K562 (cell line): ENCODE measurements around the gene IQCN. TPM values are rescaled to one million over a fixed set of nuclear protein-coding genes. Genes with fewer than 3 reads are reported as not detected.

Experiments
- ATAC-seq: fragments of 200-7000 bp; cut with Tn5 transposase; 3 replicates; pipeline ENCODE4 v1.9.1; 2020; ENCODE audit warnings: moderate library complexity
- BruUV-seq: library from RNA; stranded (reverse); fragments of 400-500 nt; replicated peaks from 2 replicates; lab custom pipeline; 2021; lab: Mats Ljungman, UMichigan
- CTCF ChIA-PET: fragments of 300-600 bp; formaldehyde crosslinking; extraction: SDS; loops from one replicate; lab custom pipeline; 2021; ENCODE audit warnings: low intra/inter-chr PET ratio; lab: Yijun Ruan, JAX
- POLR2A ChIA-PET: fragments of 300-600, 350-650 bp; sonication (Branson Sonifier 250); formaldehyde crosslinking; extraction: SDS; loops from one replicate; lab custom pipeline; 2021; ENCODE audit warnings: antibody characterized with exemption, inconsistent platforms; lab: Yijun Ruan, JAX
- DNase-seq, 4 experiments: peaks; one replicate each; pipeline versions ENCODE4 v3.0.0 to v3.0.0-alpha.2; 2011 to 2018; ENCODE audit warnings: low spot score in 3 of 4, mixed read lengths in 3 of 4; ENCODE audit errors: extremely low read depth in 1 of 4
- FAIRE-seq: peaks from 2 replicates; lab custom pipeline; 2011; peaks lifted over from hg19 to GRCh38; lab: Jason Lieb, UNC
- H2AFZ ChIP-seq: 2 replicates; pipeline ENCODE4 v1.6.0; 2011; ENCODE audit warnings: low read depth, low read length, control low read depth, inconsistent platforms
- H3K27ac ChIP-seq: fragments of 200-600 bp; 3 replicates; pipeline ENCODE4 v1.8.0; 2011; ENCODE audit warnings: low read depth, mild to moderate bottlenecking, control low read depth, inconsistent platforms, low read length, moderate library complexity, mixed read lengths; ENCODE audit errors: extremely low read depth
- H3K27me3 ChIP-seq, 2 experiments: fragments of 300-600 bp in 1 of 2; 2 replicates in 1 of 2; 3 replicates in 1 of 2; pipeline versions ENCODE4 v1.6.0 to v1.8.0; 2011; ENCODE audit warnings: inconsistent platforms in 2 of 2, low read length in 2 of 2, mild to moderate bottlenecking in 1 of 2, mixed read lengths in 1 of 2, moderate library complexity in 1 of 2; ENCODE audit not compliant: control insufficient read depth in 2 of 2, insufficient read depth in 2 of 2
- H3K36me3 ChIP-seq: fragments of 300-600 bp; 3 replicates; pipeline ENCODE4 v1.8.0; 2011; ENCODE audit warnings: mild to moderate bottlenecking, low read length, inconsistent platforms; ENCODE audit not compliant: control insufficient read depth, insufficient read depth
- H3K4me1 ChIP-seq, 2 experiments: fragments of 200-600 bp in 1 of 2; replicated peaks in 1 of 2; 2 replicates in 1 of 2; 3 replicates in 1 of 2; pipeline versions ENCODE4 v1.5.1 to v1.8.0; 2011; ENCODE audit warnings: inconsistent platforms in 2 of 2, low read length in 2 of 2, mild to moderate bottlenecking in 1 of 2, mixed read lengths in 1 of 2, moderate library complexity in 1 of 2; ENCODE audit not compliant: control insufficient read depth in 2 of 2, insufficient read depth in 2 of 2
- H3K4me2 ChIP-seq: 2 replicates; pipeline ENCODE4 v1.6.1; 2011; ENCODE audit warnings: low read length, control low read depth, inconsistent platforms, mixed read lengths; ENCODE audit not compliant: insufficient read depth
- H3K4me3 ChIP-seq: fragments of 200-600 bp; sonication (generic), shearing (Covaris generic); 2 replicates; pipeline ENCODE4 v1.5.1; 2016; ENCODE audit warnings: control low read depth, inconsistent platforms
- H3K79me2 ChIP-seq: fragments of 200-600 bp; 3 replicates; pipeline ENCODE4 v1.8.0; 2011; ENCODE audit warnings: low read length, inconsistent platforms; ENCODE audit not compliant: control insufficient read depth, insufficient read depth
- H3K9ac ChIP-seq, 2 experiments: 2 replicates each; pipeline versions ENCODE4 v1.6.0 to v1.6.1; 2011; ENCODE audit warnings: low read depth in 2 of 2, low read length in 2 of 2, control low read depth in 1 of 2, inconsistent platforms in 1 of 2, mild to moderate bottlenecking in 1 of 2, mixed read lengths in 1 of 2; ENCODE audit not compliant: insufficient read depth in 1 of 2
- H3K9me1 ChIP-seq: one replicate; pipeline ENCODE4 v1.6.0; 2011; ENCODE audit warnings: inconsistent platforms, mild to moderate bottlenecking, low read length, moderate library complexity; ENCODE audit not compliant: control insufficient read depth, insufficient read depth
- H3K9me3 ChIP-seq: replicated peaks from 2 replicates; pipeline ENCODE4 v1.5.1; 2011; ENCODE audit warnings: low read depth, low read length, inconsistent platforms; ENCODE audit not compliant: control insufficient read depth, insufficient read depth
- H4K20me1 ChIP-seq: replicated peaks from 2 replicates; pipeline ENCODE4 v1.6.1; 2011; ENCODE audit warnings: low read length, inconsistent platforms, mixed read lengths; ENCODE audit not compliant: control insufficient read depth, insufficient read depth
- BRD9 ChIP-seq: fragments of 450-650 bp; IDR thresholded peaks from 2 replicates; pipeline ENCODE4 v1.6.1; 2018; ENCODE audit warnings: low read depth; ENCODE audit not compliant: partially characterized antibody
- CHCHD3 ChIP-seq: fragments of 250-450 bp; sonication (Bioruptor Pico); IDR thresholded peaks from 2 replicates; pipeline ENCODE4 v2.1.2; 2022; ENCODE audit warnings: mild to moderate bottlenecking
- CHD4 ChIP-seq: fragments of 200-600 bp; sonication (generic); IDR thresholded peaks from 3 replicates; pipeline ENCODE4 v1.6.1; 2012; ENCODE audit warnings: low read depth, mild to moderate bottlenecking, mixed read lengths, low read length, inconsistent platforms; ENCODE audit not compliant: insufficient read depth, insufficient replicate concordance, poor library complexity, severe bottlenecking
- ESRRA ChIP-seq: fragments of 450-650 bp; IDR thresholded peaks from 2 replicates; pipeline ENCODE4 v1.6.1; 2014; ENCODE audit warnings: low read depth, mild to moderate bottlenecking, moderate library complexity, borderline replicate concordance
- NFRKB ChIP-seq: fragments of 450-650 bp; IDR thresholded peaks from 2 replicates; pipeline ENCODE4 v1.6.1; 2016; ENCODE audit warnings: low read depth
- XRCC4 ChIP-seq: IDR thresholded peaks from one replicate; pipeline ENCODE4 v1.6.1; 2011; ENCODE audit not compliant: insufficient read depth, insufficient read length; ENCODE audit errors: extremely low read depth
- ZNF121 ChIP-seq: sonication (generic); formaldehyde crosslinking; conservative IDR thresholded peaks from 2 replicates; pipeline ENCODE4 v1.8.0; 2022; ENCODE audit warnings: missing genetic modification reagents
- ZNF143 ChIP-seq: sonication (generic); formaldehyde crosslinking; IDR thresholded peaks from 2 replicates; pipeline ENCODE4 v1.9.0; 2022; ENCODE audit warnings: mild to moderate bottlenecking, missing genetic modification reagents
- ZNF830 ChIP-seq: fragments of 250-450 bp; sonication (Bioruptor Pico); IDR thresholded peaks from 2 replicates; pipeline ENCODE4 v1.5.0; 2021; ENCODE audit warnings: mild to moderate bottlenecking
- WGBS: fragments of 100-300 bp; shearing (Covaris generic); methylation state at CpG from one replicate; pipeline ENCODE4 v1.1.6; 2016; ENCODE audit warnings: low coverage, mixed read lengths; ENCODE audit not compliant: insufficient coverage; ENCODE audit errors: missing lambda C conversion rate; 5-methylcytosine and 5-hydroxymethylcytosine counted together
- in situ Hi-C: fragments of 300-500 bp; cut with MboI; formaldehyde crosslinking; loops from 4 replicates; pipeline ENCODE4 v1.15.0; 2018; ENCODE audit warnings: inconsistent platforms, mixed read lengths
- intact Hi-C: fragments of 100-400 bp; cut with micrococcal nuclease; formaldehyde crosslinking; loops from 2 replicates; pipeline ENCODE4 v1.14.2; 2022
- polyA plus RNA-seq, 8 experiments: library from polyadenylated mRNA; depleted of rRNA in 4 of 8; stranded (reverse) in 5 of 8; unstranded in 3 of 8; fragments of >200 nt; fragmentation: Nextera tagmentation in 2 of 8; fragmentation: Illumina TruSeq in 1 of 8; extraction: Ambion mirVana in 2 of 8; extraction: Trizol in 1 of 8; gene quantifications; 2 replicates each; pipeline versions ENCODE4 v1.2.1 to v1.2.3, GENCODE V29; 2011 to 2014; ENCODE audit warnings: inconsistent platforms in 1 of 8, missing spikeins in 1 of 8
- total RNA-seq, 7 experiments: library from RNA; depleted of rRNA in 6 of 7; stranded (reverse); fragments of >200 nt in 6 of 7; fragmentation: Illumina TruSeq in 2 of 7; extraction: Trizol in 2 of 7; gene quantifications; 2 replicates each; pipeline versions ENCODE4 v1.2.1 to v1.2.3, GENCODE V29; 2011 to 2021; ENCODE audit warnings: low replicate concordance in 1 of 7
- TF ChIP-seq, protein P1 (sequence below), 2 experiments: IDR thresholded peaks; 2 replicates each; pipeline ENCODE4 v1.6.1; 2011; ENCODE audit warnings: borderline replicate concordance in 1 of 2, control low read depth in 1 of 2, low read depth in 1 of 2, low read length in 1 of 2, mild to moderate bottlenecking in 1 of 2, mixed read lengths in 1 of 2, moderate library complexity in 1 of 2; ENCODE audit not compliant: insufficient read depth in 1 of 2, insufficient read length in 1 of 2, poor library complexity in 1 of 2, severe bottlenecking in 1 of 2; ENCODE audit errors: extremely low read depth in 1 of 2
- TF ChIP-seq, protein P2 (sequence below): IDR thresholded peaks from 3 replicates; pipeline ENCODE4 v1.6.1; 2011; ENCODE audit warnings: borderline replicate concordance, mild to moderate bottlenecking, moderate library complexity; ENCODE audit not compliant: insufficient read length; ENCODE audit errors: extremely low read depth
- TF ChIP-seq, protein P3 (sequence below): fragments of 150-350 bp; conservative IDR thresholded peaks from 2 replicates; pipeline ENCODE4 v1.6.1; 2014; ENCODE audit warnings: low read length
- TF ChIP-seq, protein P4 (sequence below): fragments of 450-650 bp; IDR thresholded peaks from 2 replicates; pipeline ENCODE4 v1.6.1; 2016; ENCODE audit warnings: antibody characterized with exemption

IQCN gene
- total and polyA plus RNA-seq, 9 of the 15 experiments (the other 6 are each of a cell fraction or from before 2014, with no cell fraction given), result 0.01 to 0.07 (median 0.04) TPM; not detected in 3

DNA sequence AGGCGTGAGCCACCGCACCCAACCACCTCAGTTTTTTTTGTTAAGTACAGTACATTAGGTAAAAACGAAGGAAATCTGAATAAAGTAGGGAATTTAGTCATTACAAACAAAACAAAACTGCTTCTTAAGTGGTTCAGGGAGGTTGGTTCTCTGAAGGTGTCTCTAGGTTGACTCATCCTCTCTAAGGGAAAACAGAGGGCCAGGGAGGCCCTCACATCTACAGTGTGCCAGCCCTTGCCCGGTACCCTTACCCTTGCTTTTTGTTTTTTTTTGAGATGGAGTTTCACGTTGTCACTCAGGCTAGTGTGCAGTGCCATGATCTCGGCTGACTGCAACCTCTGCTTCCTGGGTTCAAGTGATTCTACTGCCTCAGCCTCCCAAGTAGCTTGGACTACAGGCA lies 24.3 kb upstream of the IQCN start:
- H3K4me3 ChIP-seq, result no peak overlapping the region
- in situ Hi-C loops, result no loop called here
- no peak overlapping the region for H3K9ac ChIP-seq
- no peak for DNase-seq
- POLR2A ChIA-PET, result interaction anchor here (1.7 kb wide), 1 partner anchor 18 kb away, joined by 10 read pairs; the partner anchor contains the start of gene JUND
- no TSS peak for BruUV-seq
- no peak overlapping the region for H2AFZ ChIP-seq
- 65% methylated on average over 6 of the region's 6 CpGs for WGBS
- no peak overlapping the region for H3K27ac ChIP-seq
- ATAC-seq, result no peak
- H3K79me2 ChIP-seq, result peaks cover 3% of the 10 kb centered on the region; the same call in 2 of the 3 replicates
- no peaks in the 10 kb centered on the region for H4K20me1 ChIP-seq
- H3K4me2 ChIP-seq, result no peak overlapping the region
- intact Hi-C loops, result no loop called here
- H3K27me3 ChIP-seq, result no peaks in the 10 kb centered on the region
- no peaks in the 10 kb centered on the region for H3K36me3 ChIP-seq
- TF ChIP-seq ZNF143 (CRISPR knock-in tag) (no peak), CHCHD3 (CRISPR knock-in tag) (no peak), ESRRA (no peak), NFRKB (no peak), ZNF830 (CRISPR knock-in tag) (no peak), BRD9 (no peak), ZNF121 (no peak), CHD4 (no peak), XRCC4 (no peak)
- TF ChIP-seq, protein P1, sequence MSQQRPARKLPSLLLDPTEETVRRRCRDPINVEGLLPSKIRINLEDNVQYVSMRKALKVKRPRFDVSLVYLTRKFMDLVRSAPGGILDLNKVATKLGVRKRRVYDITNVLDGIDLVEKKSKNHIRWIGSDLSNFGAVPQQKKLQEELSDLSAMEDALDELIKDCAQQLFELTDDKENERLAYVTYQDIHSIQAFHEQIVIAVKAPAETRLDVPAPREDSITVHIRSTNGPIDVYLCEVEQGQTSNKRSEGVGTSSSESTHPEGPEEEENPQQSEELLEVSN (IDR thresholded peaks at IDR 0.05; ENCODE audit: borderline replicate concordance in 1 of 2, extremely low read depth in 1 of 2, insufficient read depth in 1 of 2, insufficient read length in 1 of 2, low read depth in 1 of 2, low read length in 1 of 2, poor library complexity in 1 of 2, severe bottlenecking in 1 of 2), result no peak
- TF ChIP-seq, protein P2, sequence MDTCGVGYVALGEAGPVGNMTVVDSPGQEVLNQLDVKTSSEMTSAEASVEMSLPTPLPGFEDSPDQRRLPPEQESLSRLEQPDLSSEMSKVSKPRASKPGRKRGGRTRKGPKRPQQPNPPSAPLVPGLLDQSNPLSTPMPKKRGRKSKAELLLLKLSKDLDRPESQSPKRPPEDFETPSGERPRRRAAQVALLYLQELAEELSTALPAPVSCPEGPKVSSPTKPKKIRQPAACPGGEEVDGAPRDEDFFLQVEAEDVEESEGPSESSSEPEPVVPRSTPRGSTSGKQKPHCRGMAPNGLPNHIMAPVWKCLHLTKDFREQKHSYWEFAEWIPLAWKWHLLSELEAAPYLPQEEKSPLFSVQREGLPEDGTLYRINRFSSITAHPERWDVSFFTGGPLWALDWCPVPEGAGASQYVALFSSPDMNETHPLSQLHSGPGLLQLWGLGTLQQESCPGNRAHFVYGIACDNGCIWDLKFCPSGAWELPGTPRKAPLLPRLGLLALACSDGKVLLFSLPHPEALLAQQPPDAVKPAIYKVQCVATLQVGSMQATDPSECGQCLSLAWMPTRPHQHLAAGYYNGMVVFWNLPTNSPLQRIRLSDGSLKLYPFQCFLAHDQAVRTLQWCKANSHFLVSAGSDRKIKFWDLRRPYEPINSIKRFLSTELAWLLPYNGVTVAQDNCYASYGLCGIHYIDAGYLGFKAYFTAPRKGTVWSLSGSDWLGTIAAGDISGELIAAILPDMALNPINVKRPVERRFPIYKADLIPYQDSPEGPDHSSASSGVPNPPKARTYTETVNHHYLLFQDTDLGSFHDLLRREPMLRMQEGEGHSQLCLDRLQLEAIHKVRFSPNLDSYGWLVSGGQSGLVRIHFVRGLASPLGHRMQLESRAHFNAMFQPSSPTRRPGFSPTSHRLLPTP, result no peak
- TF ChIP-seq, protein P3, sequence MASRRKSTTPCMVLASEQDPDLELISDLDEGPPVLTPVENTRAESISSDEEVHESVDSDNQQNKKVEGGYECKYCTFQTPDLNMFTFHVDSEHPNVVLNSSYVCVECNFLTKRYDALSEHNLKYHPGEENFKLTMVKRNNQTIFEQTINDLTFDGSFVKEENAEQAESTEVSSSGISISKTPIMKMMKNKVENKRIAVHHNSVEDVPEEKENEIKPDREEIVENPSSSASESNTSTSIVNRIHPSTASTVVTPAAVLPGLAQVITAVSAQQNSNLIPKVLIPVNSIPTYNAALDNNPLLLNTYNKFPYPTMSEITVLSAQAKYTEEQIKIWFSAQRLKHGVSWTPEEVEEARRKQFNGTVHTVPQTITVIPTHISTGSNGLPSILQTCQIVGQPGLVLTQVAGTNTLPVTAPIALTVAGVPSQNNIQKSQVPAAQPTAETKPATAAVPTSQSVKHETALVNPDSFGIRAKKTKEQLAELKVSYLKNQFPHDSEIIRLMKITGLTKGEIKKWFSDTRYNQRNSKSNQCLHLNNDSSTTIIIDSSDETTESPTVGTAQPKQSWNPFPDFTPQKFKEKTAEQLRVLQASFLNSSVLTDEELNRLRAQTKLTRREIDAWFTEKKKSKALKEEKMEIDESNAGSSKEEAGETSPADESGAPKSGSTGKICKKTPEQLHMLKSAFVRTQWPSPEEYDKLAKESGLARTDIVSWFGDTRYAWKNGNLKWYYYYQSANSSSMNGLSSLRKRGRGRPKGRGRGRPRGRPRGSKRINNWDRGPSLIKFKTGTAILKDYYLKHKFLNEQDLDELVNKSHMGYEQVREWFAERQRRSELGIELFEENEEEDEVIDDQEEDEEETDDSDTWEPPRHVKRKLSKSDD, result no peak
- TF ChIP-seq, protein P4, sequence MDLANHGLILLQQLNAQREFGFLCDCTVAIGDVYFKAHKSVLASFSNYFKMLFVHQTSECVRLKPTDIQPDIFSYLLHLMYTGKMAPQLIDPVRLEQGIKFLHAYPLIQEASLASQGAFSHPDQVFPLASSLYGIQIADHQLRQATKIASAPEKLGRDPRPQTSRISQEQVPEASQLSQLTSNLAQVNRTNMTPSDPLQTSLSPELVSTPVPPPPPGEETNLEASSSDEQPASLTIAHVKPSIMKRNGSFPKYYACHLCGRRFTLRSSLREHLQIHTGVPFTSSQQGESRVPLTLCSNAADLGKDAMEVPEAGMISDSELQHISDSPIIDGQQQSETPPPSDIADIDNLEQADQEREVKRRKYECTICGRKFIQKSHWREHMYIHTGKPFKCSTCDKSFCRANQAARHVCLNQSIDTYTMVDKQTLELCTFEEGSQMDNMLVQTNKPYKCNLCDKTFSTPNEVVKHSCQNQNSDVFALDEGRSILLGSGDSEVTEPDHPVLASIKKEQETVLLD, result no peak
- TF ChIP-seq, all 486 proteins: peak for 0
- Histone ChIP-seq H3K9me1 (no peaks in the 10 kb centered on the region), H3K9me3 (no peaks in the 10 kb centered on the region), H3K4me1 (peaks cover 26 to 39% of the 10 kb centered on the region in 2 experiments)
- CTCF ChIA-PET, result no interaction called here
- no peak for FAIRE-seq
